Activated naive CD8-positive, alpha-beta T cell treated with anti-CD3 and anti-CD28 coated beads, Interleukin-2, amount 50 U/mL, for 24 hours (primary cell): ENCODE data around the gene TRANK1.

ENCODE experiments used
- ATAC-seq: fragments of 150-1000 bp; cut with Tn5 transposase; one replicate; pipeline ENCODE4 v1.10.0; 2021
- DNase-seq: peaks from one replicate; pipeline ENCODE4 v3.0.0; 2021
- H3K27ac Mint-ChIP-seq: one replicate; pipeline ENCODE4 v1.8.0; 2021; ENCODE audit warnings: mild to moderate bottlenecking, mixed read lengths
- H3K27me3 Mint-ChIP-seq: one replicate; pipeline ENCODE4 v1.8.0; 2021; ENCODE audit warnings: mixed read lengths
- H3K36me3 Mint-ChIP-seq: one replicate; pipeline ENCODE4 v1.8.0; 2021; ENCODE audit warnings: low read depth, mixed read lengths
- H3K4me1 Mint-ChIP-seq: one replicate; pipeline ENCODE4 v1.8.0; 2021; ENCODE audit warnings: mixed read lengths
- H3K4me3 Mint-ChIP-seq: one replicate; pipeline ENCODE4 v1.8.0; 2021; ENCODE audit warnings: mild to moderate bottlenecking, moderate library complexity, mixed read lengths
- H3K9me3 Mint-ChIP-seq: one replicate; pipeline ENCODE4 v1.8.0; 2021; ENCODE audit warnings: mixed read lengths

TRANK1 gene

GRCh38 chr3:36804295-36805055 is 140.4 kb downstream of the TRANK1 start:
- H3K27ac Mint-ChIP-seq, result no peak overlapping the region
- H3K27me3 Mint-ChIP-seq, result peaks cover 13% of the 10 kb centered on the region
- DNase-seq (no peak), ATAC-seq (no peak)
- no peak overlapping the region for H3K4me3 Mint-ChIP-seq
- no peaks in the 10 kb centered on the region for H3K4me1 Mint-ChIP-seq
- no peaks in the 10 kb centered on the region for H3K36me3 Mint-ChIP-seq
- peaks cover 10% of the 10 kb centered on the region for H3K9me3 Mint-ChIP-seq

GRCh38 chr3:36803091-36803791 is 141.6 kb downstream of the TRANK1 start:
- no peak overlapping the region for H3K27ac Mint-ChIP-seq
- H3K4me3 Mint-ChIP-seq, result no peak overlapping the region
- DNase-seq, result no peak
- peaks cover 10% of the 10 kb centered on the region for H3K9me3 Mint-ChIP-seq
- ATAC-seq, result no peak
- H3K4me1 Mint-ChIP-seq, result no peaks in the 10 kb centered on the region
- H3K27me3 Mint-ChIP-seq, result peaks cover 13% of the 10 kb centered on the region
- H3K36me3 Mint-ChIP-seq, result no peaks in the 10 kb centered on the region

DNA sequence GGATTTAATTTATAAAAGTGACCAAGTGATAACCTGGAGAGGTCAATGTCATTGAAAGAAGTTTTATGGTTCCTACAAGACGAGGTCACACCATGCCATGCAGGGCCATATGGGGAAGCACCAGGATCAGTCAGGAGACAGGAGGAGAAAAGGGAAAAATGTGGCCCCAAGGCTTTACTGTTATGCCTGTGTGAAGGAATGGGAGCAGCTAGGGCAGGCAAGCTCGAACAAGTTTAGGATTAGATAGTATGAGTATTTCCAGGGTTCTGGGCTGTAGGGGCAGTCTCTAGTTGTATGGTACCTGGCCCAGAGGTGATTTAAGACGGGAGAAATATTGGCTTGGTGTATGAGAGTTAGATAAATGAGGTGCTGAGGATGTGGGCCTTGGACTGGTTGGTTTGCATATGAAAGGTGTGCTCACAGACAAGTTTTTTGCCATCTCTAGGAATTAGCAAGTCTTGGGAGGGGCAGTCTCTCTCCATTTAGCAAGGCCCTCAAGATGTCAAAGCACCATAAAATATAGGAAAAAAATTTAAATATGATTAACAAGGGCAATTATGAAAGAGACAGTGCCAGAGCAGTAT is 144.2 kb downstream of the TRANK1 start:
- Mint-ChIP-seq H3K4me3 (no peak overlapping the region), H3K9me3 (peaks cover 4% of the 10 kb centered on the region), H3K4me1 (no peaks in the 10 kb centered on the region), H3K27me3 (peaks cover 13% of the 10 kb centered on the region), H3K27ac (no peak overlapping the region), H3K36me3 (no peaks in the 10 kb centered on the region)
- DNase-seq, result no peak
- no peak for ATAC-seq

DNA sequence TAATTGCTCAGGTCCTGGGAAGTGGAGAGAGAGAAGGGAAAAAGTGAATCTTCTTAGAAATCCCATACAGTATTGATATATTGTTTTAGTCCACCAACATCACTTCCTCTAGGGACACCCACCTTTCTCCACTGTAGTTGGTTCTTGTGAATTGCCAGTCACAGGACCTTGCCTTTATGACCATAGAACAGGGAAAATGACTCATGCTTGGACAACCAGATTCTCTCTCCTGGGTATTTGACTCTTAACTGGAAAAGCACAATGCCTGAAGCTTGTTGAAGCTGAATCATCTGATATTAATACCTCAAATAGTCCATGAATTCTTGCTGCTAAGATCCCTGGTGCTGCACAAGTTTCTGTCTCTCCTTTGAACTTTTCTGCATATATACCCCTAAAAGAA is 148.0 kb downstream of the TRANK1 start:
- H3K9me3 Mint-ChIP-seq, result peaks cover 4% of the 10 kb centered on the region
- no peak for ATAC-seq
- no peaks in the 10 kb centered on the region for H3K36me3 Mint-ChIP-seq

DNA sequence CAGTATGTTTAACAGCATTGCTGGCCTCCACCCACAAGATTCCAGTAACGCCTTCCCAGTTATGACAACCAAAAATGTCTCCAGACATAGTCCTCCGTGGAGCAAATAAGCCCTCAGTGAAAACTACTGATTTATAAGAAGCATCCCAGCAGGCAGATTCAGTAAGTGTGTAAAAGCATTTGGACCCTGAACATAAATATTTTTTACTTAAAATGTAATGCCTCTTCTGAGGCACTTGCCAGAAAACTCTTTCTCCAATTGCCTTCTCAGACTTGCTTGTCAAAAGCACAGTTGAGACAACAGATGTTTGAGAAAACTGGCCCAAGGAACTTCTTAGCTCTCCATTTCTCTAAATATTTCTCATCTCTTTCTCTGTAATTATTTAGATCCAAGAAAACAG is 148.7 kb downstream of the TRANK1 start:
- H3K27me3 Mint-ChIP-seq, result peaks cover 6% of the 10 kb centered on the region
- H3K9me3 Mint-ChIP-seq, result peaks cover 4% of the 10 kb centered on the region
- no peaks in the 10 kb centered on the region for H3K4me1 Mint-ChIP-seq
- no peak for DNase-seq
- H3K27ac Mint-ChIP-seq, result no peak overlapping the region
- H3K4me3 Mint-ChIP-seq, result no peak overlapping the region
- no peak for ATAC-seq
- no peaks in the 10 kb centered on the region for H3K36me3 Mint-ChIP-seq

More for the DNA sequence above, 148.0 kb downstream of the TRANK1 start:
- no peak for DNase-seq
- H3K4me1 Mint-ChIP-seq, result no peaks in the 10 kb centered on the region
- H3K27ac Mint-ChIP-seq, result no peak overlapping the region
- H3K27me3 Mint-ChIP-seq, result peaks cover 9% of the 10 kb centered on the region
- no peak overlapping the region for H3K4me3 Mint-ChIP-seq

- no peak for ATAC-seq
- H3K27me3 Mint-ChIP-seq, result peaks cover 4% of the 10 kb centered on the region
- H3K4me1 Mint-ChIP-seq, result no peaks in the 10 kb centered on the region
- no peak overlapping the region for H3K27ac Mint-ChIP-seq
- H3K36me3 Mint-ChIP-seq, result no peaks in the 10 kb centered on the region
- DNase-seq, result no peak
- H3K9me3 Mint-ChIP-seq, result peaks cover 4% of the 10 kb centered on the region
- H3K4me3 Mint-ChIP-seq, result no peak overlapping the region
Observed at GRCh38 chr3:36795622-36796021, 149.2 kb downstream of the TRANK1 start.

- Mint-ChIP-seq H3K4me1 (no peaks in the 10 kb centered on the region), H3K9me3 (no peaks in the 10 kb centered on the region), H3K4me3 (no peak overlapping the region), H3K27me3 (peaks cover 2% of the 10 kb centered on the region), H3K27ac (no peak overlapping the region), H3K36me3 (no peaks in the 10 kb centered on the region)
- DNase-seq (peak; percentile 12), ATAC-seq (peak; percentile 55)
Observed at GRCh38 chr3:36792342-36792741, 152.5 kb downstream of the TRANK1 start.

GRCh38 chr3:36790765-36791164 is 154.1 kb downstream of the TRANK1 start:
- Mint-ChIP-seq H3K36me3 (no peaks in the 10 kb centered on the region), H3K27ac (no peak overlapping the region), H3K27me3 (peaks cover 2% of the 10 kb centered on the region), H3K4me3 (no peak overlapping the region), H3K9me3 (no peaks in the 10 kb centered on the region), H3K4me1 (no peaks in the 10 kb centered on the region)
- DNase-seq, result no peak
- ATAC-seq, result no peak

DNA sequence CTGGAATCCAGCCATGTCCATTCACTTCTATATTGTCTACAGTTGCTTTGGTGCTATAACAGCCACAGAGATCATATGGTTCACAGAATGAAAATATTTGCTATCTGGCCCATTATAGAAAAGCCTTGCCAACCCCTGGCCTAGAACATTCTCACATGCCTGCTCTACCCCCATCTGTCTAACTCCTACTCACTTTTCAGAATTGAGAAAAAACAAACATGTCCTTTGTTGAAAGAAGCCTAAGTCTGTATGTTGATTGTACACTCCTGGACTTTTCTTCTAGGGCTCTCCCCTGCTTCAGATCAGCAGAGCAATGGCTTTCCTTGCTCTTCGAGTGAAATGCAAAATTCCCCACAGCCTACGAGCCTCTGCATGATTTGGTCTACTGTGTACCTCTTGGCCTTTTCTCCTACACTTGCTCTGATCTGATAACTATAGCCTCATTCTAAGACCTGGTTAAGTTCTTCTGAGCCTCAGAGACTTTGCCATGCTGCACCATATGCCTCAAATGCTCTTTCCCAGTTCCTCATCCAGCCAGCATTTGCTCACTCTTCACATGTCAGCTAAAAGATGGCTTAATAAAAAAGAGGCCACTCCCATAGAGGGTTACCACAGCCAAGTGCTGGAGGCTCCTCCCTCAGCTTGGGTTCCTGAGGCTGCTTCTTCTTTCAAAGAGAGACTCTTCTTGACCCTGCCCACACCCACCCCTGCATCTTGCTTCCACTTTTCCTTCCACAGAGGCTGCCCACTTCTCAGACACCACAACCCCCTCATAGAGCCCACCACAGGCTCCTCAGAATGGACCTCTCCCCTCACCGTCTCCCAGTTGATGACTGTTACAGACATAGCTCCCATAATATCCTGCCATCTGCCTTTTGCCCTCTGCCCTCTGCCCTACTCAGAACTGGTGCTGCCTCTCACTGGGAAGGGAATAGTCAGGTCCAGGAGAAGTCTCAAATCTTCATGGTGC is 157.6 kb downstream of the TRANK1 start:
- H3K27ac Mint-ChIP-seq, result no peak overlapping the region
- peaks cover 2% of the 10 kb centered on the region for H3K27me3 Mint-ChIP-seq

DNA sequence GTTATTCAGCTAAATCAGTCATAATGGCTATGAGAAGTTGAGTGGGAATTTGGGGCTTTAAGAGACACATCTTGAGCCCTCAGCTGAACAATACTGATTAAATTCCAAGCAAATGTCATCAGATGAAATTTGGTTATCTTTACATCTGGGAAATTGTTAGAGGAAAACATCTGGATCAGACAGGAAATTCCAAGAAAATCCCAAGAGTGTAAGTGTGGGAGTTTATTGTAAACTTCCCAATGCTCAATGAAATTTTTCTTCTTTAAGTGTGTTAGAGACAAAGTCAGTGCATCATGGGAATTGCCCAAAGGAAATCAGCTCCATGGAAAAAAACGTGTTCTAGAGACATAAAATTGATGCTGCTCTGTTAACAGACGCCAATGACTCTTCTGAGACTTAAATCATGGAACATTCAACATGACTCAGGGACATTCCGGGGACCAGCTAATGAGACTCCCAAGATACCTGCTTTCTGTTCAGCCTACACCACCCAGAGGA is 160.7 kb downstream of the TRANK1 start:
- no peaks in the 10 kb centered on the region for H3K36me3 Mint-ChIP-seq

More for the DNA sequence above, 157.6 kb downstream of the TRANK1 start:
- no peaks in the 10 kb centered on the region for H3K36me3 Mint-ChIP-seq
- DNase-seq, result no peak
- no peak for ATAC-seq
- no peaks in the 10 kb centered on the region for H3K4me1 Mint-ChIP-seq
- no peaks in the 10 kb centered on the region for H3K9me3 Mint-ChIP-seq
- no peak overlapping the region for H3K4me3 Mint-ChIP-seq

DNA sequence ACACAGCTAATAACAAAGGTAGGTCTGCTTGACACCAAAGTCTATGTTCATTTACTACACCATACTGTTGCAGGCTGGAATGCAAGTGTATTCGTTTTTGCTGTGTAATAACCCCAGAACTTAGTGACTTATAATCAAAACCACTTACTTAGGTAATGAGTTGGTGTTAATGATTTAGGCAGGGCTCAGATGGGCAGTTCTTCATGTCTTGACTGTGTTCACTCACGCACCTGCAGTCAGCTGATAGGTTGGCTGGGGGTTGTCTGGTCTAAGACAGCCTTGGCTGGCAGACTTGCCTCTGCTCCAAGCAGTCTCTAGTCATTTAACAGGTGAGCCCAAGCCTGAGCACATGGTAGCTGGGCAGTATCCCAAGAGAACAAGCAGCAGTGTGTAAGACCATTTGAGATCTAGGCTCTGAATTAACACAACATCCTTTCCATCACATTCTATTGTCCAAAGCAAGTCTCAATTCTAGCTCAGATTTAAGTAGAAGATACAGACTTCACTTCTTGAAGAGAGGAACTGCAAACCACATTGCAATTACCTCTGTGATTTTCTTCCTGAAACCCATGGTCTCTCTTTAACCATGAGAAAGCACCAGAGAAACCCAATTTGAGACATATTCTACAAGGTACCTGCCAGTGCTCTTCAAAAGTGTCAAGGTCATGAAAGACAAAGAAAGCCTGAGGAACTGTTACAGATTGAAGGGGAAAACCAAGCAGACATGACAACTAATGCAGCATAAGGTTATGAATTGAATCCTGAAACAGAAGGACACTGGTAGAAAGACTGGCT is 167.2 kb downstream of the TRANK1 start:
- Mint-ChIP-seq H3K27me3 (peaks cover 3% of the 10 kb centered on the region), H3K4me3 (no peak overlapping the region), H3K9me3 (no peaks in the 10 kb centered on the region), H3K36me3 (no peaks in the 10 kb centered on the region), H3K4me1 (no peaks in the 10 kb centered on the region), H3K27ac (no peak overlapping the region)
- no peak for DNase-seq
- no peak for ATAC-seq

More for the DNA sequence above, 160.7 kb downstream of the TRANK1 start:
- no peak for ATAC-seq
- Mint-ChIP-seq H3K4me3 (no peak overlapping the region), H3K27me3 (peaks cover 2% of the 10 kb centered on the region), H3K27ac (no peak overlapping the region), H3K9me3 (no peaks in the 10 kb centered on the region), H3K4me1 (no peaks in the 10 kb centered on the region)
- no peak for DNase-seq
